IPS-15b (cell line): ENCODE measurements around the gene TM4SF4.

Source experiments
- H3K27me3 ChIP-seq: one replicate; pipeline ENCODE4 v1.6.1; 2013; ENCODE audit warnings: low read length; ENCODE audit not compliant: control insufficient read depth, insufficient read depth
- H3K36me3 ChIP-seq: one replicate; pipeline ENCODE4 v1.6.1; 2013; ENCODE audit warnings: low read length; ENCODE audit not compliant: control insufficient read depth, insufficient read depth
- H3K4me1 ChIP-seq: one replicate; pipeline ENCODE4 v1.6.1; 2013; ENCODE audit warnings: mild to moderate bottlenecking, low read length; ENCODE audit not compliant: control insufficient read depth, insufficient read depth
- H3K4me3 ChIP-seq: one replicate; pipeline ENCODE4 v1.5.1; 2013; ENCODE audit warnings: low read depth, low read length
- H3K9ac ChIP-seq: one replicate; pipeline ENCODE4 v1.6.1; 2013; ENCODE audit warnings: low read depth, mild to moderate bottlenecking, low read length
- H3K9me3 ChIP-seq: one replicate; pipeline ENCODE4 v1.6.1; 2013; ENCODE audit warnings: mild to moderate bottlenecking, low read length; ENCODE audit not compliant: control insufficient read depth, insufficient read depth

Gene TM4SF4

DNA sequence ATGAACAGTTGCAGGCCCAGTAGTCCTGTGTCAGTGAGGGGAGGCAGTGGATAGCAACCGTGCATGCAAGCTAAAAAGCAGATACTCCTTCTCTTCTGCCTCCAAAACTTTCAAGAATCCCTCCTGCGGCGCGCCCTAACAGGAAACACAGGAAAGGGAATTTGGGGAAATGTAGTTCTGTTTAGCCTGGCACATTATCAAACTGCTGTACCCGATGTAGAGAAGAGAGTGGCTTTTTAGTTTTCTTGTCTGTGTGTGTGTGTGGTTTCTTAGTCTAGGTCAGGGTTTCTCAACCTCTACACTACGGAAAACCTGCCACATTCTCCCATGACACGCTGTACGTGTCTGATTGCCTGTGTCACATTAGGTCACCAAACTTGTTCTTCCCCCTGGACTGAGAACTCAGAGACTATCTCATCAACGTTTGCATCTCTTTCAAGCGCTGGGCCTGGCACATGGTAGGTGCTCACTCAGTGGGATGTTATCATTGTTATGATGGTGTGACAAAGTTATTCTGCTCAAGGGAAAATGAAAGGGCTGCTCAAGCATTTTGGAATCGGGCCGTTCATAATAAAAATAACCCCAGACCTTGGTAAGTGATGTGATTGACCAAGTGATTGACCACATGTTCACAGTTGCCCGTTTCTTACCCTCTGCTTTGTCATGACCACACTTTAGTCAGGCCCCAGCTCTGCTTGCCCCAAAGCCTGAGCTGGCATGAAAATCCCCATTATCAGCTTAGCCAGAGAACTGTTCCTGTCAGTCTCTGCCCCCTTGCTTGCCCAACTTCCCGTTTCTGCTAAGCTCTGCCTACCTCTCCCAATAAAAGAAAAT, 33.2 kb downstream of the TM4SF4 start:
- H3K27me3 ChIP-seq, result no peaks in the 10 kb centered on the region
- no peaks in the 10 kb centered on the region for H3K9me3 ChIP-seq
- no peaks in the 10 kb centered on the region for H3K36me3 ChIP-seq
- no peak overlapping the region for H3K9ac ChIP-seq
- no peak overlapping the region for H3K4me3 ChIP-seq
- no peaks in the 10 kb centered on the region for H3K4me1 ChIP-seq

GRCh38 chr3:149509526-149509925, 35.0 kb downstream of the TM4SF4 start:
- no peaks in the 10 kb centered on the region for H3K9me3 ChIP-seq
- H3K36me3 ChIP-seq, result no peaks in the 10 kb centered on the region
- H3K27me3 ChIP-seq, result no peaks in the 10 kb centered on the region
- H3K4me1 ChIP-seq, result no peaks in the 10 kb centered on the region
- H3K4me3 ChIP-seq, result no peak overlapping the region
- H3K9ac ChIP-seq, result no peak overlapping the region

GRCh38 chr3:149510480-149510879, 36.0 kb downstream of the TM4SF4 start:
- Histone ChIP-seq H3K9me3 (no peaks in the 10 kb centered on the region), H3K4me3 (no peak overlapping the region), H3K27me3 (no peaks in the 10 kb centered on the region), H3K4me1 (no peaks in the 10 kb centered on the region), H3K9ac (no peak overlapping the region), H3K36me3 (no peaks in the 10 kb centered on the region)

DNA sequence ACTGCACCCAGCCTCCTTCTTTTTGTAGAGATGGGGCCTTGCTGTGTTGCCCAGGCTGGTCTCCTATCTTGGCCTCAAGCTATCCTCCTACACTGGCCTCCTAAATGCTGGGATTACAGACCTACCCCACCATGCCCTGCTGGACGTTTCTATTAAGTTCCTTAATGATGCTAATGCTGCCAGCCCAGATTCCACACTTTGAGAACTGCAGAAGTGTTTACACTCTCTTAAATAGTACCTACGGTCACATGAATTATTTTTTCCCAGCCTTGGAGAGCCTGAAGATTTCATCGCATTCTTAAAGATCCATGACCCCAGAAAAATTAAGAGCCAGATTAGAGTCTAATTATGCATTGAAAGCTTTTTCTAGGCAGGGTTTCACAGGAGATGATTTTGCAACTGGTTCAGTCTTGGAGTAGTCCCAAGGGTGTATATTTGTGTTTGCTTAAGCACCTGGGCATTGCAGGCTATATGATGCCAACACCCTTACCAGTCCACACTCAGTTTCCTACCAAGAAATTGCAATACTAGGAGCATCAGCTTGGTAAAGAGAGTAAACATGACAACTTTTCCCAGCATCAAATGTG, 36.6 kb downstream of the TM4SF4 start:
- Histone ChIP-seq H3K9me3 (no peaks in the 10 kb centered on the region), H3K27me3 (no peaks in the 10 kb centered on the region), H3K4me3 (no peak overlapping the region), H3K4me1 (no peaks in the 10 kb centered on the region), H3K36me3 (no peaks in the 10 kb centered on the region), H3K9ac (no peak overlapping the region)

DNA sequence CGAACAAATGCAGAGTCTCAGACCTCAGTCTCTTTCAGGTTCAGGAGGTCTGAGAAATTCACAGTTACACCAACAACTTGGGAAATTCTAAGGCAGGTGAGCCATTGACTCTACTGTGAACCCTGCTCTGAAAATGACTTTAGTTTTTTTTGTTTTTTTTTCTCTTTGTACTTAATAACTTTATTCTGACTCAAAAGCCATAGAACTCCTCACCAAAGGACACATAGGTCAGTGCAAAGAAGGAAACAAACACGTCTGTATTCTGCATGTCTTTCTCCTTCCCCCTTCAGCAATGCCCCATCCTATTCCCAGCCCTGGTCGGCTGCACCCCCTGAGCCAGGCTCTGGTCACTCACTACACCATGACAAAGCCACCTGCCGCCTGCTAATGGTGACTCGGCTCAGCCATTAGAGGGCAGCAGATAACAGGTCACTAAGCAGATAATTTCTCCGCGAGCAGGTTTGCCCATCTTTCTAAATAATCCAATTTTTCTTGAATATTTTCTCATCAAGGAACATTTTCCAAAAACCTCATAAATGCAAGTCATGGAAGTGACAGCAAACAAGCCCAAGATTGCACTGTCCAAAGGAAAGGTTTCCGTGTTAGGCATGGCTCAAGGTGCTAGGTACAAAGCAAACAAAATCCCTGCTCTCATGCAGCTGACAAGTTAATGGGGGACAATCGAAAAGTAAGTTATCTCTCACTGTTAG, 37.7 kb downstream of the TM4SF4 start:
- H3K4me3 ChIP-seq, result peak overlapping the region; percentile 31
- no peaks in the 10 kb centered on the region for H3K4me1 ChIP-seq
- H3K9me3 ChIP-seq, result no peaks in the 10 kb centered on the region

DNA sequence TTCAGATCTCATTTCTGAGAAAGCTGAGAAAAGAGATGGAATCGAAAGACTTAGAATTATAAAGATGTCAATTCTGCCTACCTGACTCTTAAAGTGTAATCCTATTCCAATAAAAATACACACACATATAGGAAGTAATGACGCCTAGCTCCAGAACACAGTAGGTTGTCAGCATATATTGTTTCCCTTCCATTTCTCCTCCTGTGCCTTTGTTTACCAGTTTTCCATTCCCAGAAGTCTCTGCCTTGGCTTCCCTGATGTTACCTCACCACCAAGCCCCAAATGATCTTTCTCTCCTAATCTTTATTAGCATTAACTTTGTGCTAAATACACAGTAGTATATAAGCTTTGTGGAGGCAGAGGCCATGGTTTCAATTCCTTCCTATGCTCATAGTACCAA, 40.0 kb downstream of the TM4SF4 start:
- Histone ChIP-seq H3K27me3 (no peaks in the 10 kb centered on the region), H3K9me3 (no peaks in the 10 kb centered on the region), H3K36me3 (no peaks in the 10 kb centered on the region), H3K4me1 (no peaks in the 10 kb centered on the region), H3K9ac (no peak overlapping the region), H3K4me3 (no peak overlapping the region)

More for the DNA sequence above, 37.7 kb downstream of the TM4SF4 start:
- Histone ChIP-seq H3K9ac (no peak overlapping the region), H3K27me3 (no peaks in the 10 kb centered on the region), H3K36me3 (no peaks in the 10 kb centered on the region)

DNA sequence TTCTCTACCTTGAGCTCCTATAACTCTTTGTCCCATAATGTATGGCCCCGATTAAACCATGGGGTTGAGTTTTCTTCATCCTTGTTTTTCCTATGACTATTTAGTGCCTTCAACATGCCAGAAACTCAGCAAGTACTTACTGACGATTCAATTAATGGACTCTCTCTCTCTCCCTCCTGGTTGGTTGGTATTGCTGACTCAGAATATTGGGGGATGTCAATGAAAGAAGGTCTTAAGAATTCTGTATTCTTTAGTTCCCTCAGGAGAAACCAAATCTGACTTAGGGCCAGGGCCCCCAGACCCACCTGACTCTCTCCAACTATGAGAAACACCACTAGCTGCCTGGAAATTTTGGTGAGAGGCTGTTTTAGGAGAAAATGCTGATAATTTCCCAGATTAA, 40.8 kb downstream of the TM4SF4 start:
- Histone ChIP-seq H3K4me3 (no peak overlapping the region), H3K9ac (no peak overlapping the region), H3K4me1 (no peaks in the 10 kb centered on the region), H3K9me3 (no peaks in the 10 kb centered on the region), H3K36me3 (no peaks in the 10 kb centered on the region), H3K27me3 (no peaks in the 10 kb centered on the region)

- Histone ChIP-seq H3K36me3 (no peaks in the 10 kb centered on the region), H3K4me1 (no peaks in the 10 kb centered on the region), H3K27me3 (no peaks in the 10 kb centered on the region), H3K9ac (no peak overlapping the region), H3K4me3 (no peak overlapping the region), H3K9me3 (no peaks in the 10 kb centered on the region)
Measured at GRCh38 chr3:149516920-149517319, 42.4 kb downstream of the TM4SF4 start.

DNA sequence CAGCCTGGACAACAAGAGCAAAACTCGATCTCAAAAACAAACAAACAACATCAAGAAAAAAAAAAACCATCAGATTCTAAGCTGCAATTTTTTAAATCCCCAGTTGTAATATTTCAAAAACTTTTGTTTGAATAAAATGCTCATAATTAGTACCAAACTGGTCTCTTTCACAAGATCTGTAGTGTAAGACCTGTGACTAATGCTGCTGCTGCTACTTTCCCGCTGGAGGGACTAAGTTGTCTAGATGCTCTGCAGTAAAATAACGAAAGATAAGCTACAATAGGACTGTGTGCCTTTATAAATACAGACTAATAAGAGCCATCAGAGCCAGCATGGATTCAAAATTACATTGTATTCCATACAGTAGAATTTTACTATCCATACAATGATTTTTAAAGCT, 45.4 kb downstream of the TM4SF4 start:
- H3K4me3 ChIP-seq, result no peak overlapping the region
- no peaks in the 10 kb centered on the region for H3K4me1 ChIP-seq
- peaks cover 5% of the 10 kb centered on the region for H3K36me3 ChIP-seq
- no peaks in the 10 kb centered on the region for H3K9me3 ChIP-seq
- no peak overlapping the region for H3K9ac ChIP-seq
- no peaks in the 10 kb centered on the region for H3K27me3 ChIP-seq

- Histone ChIP-seq H3K36me3 (peaks cover 12% of the 10 kb centered on the region), H3K9ac (no peak overlapping the region), H3K9me3 (no peaks in the 10 kb centered on the region), H3K4me3 (no peak overlapping the region), H3K4me1 (no peaks in the 10 kb centered on the region), H3K27me3 (no peaks in the 10 kb centered on the region)
Measured at GRCh38 chr3:149523512-149524299, 49.2 kb downstream of the TM4SF4 start.

GRCh38 chr3:149527531-149528339, 53.2 kb downstream of the TM4SF4 start:
- H3K4me3 ChIP-seq, result no peak overlapping the region

More at GRCh38 chr3:149527531-149528339, 53.2 kb downstream of the TM4SF4 start:
- no peaks in the 10 kb centered on the region for H3K4me1 ChIP-seq
- no peaks in the 10 kb centered on the region for H3K9me3 ChIP-seq
- H3K36me3 ChIP-seq, result peaks cover 12% of the 10 kb centered on the region
- no peaks in the 10 kb centered on the region for H3K27me3 ChIP-seq
- H3K9ac ChIP-seq, result no peak overlapping the region
